DMS 273 treated with DMSO at 0.1 percent for 48 hours (cell line): ENCODE data around the gene POFUT2.

Experiments
- DNase-seq: peaks from one replicate; lab custom pipeline; 2025; lab: John Stamatoyannopoulos, UW

POFUT2 gene

DNA sequence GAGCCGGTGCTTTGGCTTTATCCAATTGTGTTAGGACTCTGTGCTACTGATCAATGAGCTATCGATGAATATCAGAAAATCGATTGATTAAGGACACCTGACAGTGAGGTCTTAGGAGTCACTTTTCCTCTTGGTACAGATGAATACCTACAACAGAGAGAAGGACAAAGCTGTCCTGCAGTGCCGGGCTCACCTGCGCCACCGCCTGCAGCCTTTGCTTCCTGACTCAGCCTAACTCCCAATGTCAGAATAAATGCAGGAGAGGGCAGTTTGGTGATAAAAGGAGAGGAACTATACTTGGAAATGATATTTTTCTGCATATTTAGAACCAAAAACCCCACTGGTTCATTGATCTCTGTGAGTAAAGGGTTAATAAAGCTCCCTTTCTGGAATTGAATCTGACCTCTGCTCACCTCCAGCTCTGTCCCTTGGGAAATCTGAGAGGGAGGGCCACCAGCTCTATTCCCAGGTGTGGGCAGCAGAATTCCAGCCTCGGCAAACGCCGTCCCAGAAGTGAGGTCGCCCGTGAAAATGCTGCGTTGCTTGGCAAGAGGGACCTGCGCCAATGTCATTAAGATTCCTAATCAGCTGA lies 39.3 kb downstream of the POFUT2 start:
- no peak for DNase-seq

DNA sequence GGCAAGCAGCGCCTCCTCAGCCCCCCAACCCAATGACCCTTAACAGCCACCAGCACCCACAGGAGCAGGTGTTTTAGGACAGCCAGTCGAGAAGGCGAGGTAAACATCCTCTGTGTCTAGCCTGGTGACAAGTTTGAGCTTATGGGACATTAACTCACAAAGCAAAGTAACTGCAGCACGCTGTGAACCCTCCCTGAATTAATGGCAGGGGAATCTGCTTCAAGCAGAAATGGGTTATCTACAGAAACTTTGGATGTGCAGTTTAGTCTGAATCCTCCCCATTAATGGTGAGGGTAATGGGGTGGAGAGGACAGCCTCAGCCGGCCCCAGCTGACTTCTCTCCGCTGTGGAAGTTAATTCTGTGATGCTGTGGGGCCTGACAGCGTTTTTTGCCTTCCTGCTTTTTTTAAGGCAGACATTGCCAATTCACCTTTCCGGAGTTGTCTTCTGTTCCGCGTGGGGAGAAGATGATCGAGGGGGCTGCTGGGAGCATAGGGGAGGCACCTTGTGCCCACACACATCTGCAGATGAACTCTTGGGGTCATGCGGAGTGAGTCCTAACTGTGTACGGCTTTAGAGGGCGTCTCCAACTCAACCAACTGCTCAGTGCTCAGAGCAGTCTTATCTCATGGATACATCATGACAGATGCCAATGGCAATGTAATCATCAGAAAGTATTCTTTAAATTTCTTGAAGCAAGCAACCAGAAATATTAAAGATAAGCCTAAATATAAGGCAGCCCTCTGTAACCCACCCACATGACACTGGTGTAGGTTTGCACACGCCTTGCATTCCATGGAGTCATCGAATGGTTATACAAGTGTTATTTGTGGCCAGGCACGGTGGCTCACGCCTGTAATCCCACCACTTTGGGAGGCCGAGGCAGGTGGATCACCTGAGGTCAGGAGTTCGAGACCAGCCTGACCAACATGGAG lies 41.0 kb downstream of the POFUT2 start:
- no peak for DNase-seq

DNA sequence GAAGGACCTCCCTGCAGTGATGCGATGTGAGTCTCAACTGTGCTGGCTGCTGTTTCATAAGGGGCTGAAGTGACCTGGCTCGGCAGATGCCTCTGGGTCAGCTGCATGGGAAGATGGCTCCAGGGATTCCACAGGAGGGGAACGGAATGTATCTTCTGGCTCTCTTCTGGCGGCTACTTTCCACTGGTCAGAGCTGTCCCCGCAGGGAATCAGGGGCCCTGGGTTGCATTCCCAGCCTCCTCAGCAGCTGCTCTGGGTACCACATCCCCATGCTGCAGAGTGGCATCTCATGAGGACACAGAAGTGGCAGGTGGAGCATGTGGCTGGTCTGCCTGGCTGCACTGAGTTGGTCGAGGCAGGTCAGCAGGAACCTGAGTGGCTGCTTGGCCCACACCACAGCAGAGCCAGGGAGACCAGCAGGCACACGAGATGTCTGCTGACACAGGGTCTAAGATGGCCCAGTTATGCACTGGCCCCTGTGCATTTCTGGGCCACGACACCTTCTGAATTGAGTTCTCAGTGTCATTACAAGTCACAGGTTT lies 42.8 kb downstream of the POFUT2 start:
- no peak for DNase-seq

DNA sequence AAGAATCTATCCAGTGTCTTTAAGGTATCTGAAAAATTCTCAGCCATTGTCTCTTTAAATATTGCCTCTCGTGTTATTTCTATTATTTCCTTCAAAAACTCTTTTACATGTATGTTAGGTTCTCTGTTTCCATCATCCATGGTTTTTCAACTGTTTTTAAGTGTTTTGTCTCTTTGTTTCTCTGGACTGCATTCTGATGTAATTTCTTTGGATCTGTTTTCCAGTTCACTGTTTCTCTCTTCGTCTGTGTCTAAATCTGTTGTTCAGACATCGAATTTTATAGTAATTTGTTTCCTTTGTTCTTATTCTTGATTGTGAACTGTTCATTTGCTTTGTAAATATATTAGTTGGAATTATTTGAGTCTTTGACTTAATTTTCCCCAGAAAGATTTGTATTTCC lies 44.1 kb downstream of the POFUT2 start:
- no peak for DNase-seq

DNA sequence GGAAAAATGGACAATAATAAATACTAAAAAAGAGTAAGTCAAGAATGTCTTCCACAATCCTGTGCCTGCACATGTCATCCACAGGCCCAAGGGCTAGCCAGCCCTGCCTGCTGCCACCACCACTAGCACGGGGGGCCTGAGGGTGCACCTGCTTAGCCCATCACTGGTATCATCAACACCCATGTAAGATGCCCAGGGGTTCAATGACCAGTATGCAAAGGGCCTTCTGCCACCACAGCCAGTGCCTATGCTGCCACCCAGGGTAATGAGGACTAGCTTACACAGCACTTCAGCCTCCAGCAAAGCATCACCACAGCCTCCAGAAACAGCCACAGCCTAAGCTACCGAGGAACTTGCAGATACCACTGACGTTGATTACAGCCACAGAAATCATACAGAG lies 46.3 kb downstream of the POFUT2 start:
- no peak for DNase-seq

DNA sequence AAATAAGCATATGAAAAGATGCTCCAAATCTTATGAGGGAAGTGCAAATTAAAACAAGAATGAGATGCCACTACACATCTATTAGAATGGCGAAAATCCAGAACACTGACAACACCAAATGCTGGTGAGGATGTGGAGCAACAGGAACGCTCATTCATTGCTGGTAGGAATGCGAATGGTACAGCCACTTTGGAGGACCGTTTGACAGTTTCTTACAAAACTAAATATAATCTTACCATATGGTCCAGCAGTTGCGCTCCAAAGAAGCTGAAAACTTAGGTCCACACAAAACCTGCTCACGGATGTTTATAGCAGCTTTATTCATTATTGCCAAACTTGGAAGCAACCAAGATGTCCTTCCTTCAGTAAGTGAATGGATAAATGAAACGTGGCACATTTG lies 50.3 kb downstream of the POFUT2 start:
- no peak for DNase-seq

DNA sequence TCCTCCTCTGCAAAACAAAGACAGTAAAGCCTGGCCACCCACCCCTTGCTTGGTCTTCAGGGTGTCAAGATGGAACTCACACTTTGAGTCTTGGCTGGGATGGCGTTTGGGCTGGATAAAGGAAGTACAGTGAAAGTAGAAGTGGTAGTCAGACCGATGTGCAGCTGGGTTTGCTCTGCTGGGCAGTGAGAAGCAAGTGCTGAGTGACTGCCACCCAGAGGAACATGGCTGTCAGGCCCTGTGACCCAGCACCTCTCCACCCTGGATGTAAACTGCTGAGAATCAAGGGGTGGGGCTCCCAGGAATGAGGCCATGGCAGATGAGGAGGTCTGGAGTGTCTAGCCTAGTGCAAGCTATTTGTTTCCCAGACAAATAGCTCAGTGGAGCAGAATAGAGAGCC lies 51.2 kb downstream of the POFUT2 start:
- no peak for DNase-seq

DNA sequence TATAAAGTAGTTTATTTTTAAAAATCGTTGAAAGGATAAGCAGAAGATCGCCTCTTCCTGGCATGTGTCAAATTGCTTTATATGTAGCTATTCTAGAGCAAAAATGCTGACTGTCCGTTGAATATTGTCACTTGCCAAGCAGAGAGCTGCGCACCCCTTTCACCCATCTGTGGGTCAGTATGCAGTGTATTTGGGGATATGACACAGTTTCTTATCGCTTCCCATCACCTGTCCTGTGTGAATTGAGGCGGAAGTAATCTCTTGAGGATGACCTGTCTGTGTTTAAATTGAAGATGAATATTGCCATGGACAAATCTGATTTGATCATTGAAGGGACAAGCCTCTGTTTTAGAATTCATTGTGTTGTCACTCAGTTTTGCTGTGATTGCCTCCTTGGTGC lies 52.2 kb downstream of the POFUT2 start:
- no peak for DNase-seq

DNA sequence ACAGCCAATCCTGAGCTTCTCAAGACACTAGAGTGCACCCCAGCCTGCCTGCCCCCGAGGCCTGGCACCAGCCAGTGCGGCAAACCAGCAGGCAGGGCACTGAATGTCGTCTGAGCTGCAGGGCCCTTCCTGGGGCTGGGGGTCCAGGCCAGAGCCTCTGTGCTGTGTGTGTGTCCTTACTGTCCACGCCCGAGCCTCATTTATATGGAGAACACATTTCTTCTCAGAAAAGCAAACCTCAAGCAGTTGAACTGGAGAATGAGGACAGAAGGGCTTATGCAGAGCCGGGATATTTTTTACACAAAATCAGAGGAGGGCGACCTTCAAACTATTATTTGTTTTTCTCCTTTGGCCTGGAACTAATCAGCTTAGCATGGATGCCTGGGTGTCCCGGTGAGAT lies 52.7 kb downstream of the POFUT2 start:
- no peak for DNase-seq

DNA sequence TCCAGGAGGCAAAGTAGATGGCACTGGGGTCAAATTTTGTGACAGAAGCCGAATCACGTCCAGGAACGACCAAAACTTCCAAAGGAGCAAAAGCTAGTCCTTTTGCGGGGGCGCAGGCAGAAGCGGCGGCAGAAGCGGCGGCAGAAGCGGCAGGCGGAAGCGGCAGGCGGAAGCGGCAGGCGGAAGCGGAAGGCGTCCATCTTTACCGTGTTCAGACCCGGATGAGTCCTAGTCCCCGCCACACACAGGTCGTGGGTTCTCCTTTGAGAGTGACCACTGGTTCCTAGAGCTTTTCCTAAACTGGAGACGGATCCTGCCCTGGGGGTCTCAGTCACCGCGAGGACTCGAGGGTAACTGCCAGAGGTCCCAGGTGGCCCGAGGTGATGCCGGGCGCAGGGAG lies 53.6 kb downstream of the POFUT2 start:
- no peak for DNase-seq

DNA sequence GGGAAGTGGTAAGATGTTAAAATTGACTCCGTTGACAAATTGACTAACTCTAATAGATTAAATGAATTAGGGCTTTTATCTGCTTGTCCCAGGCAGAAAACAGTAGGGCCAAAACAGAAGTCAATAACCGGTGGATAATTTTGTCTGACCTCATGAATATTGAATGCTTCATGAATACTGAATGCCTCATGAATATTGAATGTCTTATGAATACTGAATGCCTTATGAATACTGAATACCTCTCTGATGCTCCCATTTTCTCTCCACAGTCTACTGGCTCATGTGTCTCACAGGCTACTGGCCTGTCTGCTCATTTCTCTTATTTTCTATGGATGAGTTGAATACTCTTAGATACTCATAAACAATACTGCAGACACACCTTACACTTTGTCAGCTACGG lies 56.0 kb downstream of the POFUT2 start:
- no peak for DNase-seq

DNA sequence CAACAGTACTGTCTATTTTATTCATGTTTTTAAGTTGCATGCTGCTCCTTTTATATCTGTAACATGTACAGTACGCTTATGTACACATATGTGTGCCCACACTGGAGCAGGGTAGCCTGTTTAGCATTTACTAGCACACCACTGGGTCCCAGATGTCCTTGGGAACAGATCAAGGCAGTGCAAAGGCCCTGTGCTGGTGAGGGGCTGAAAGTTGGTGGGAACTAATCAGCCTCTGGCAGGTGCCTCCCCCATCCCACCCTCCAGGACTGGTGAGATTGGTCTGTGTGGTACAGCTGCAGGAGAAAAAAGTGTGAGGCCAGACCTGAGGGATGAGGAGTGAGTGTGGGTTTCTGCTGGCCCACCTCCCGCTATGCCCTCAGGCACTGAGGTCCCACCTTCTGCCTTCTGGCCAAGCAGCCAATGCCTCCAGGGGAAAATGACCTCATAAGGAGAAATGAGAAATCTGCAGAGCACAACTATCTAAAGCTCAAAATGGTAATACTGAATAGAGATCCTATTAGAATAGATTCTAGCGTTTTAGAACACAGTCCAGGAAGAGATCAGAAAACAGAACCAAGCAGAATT lies 58.9 kb downstream of the POFUT2 start:
- DNase-seq = no peak

DNA sequence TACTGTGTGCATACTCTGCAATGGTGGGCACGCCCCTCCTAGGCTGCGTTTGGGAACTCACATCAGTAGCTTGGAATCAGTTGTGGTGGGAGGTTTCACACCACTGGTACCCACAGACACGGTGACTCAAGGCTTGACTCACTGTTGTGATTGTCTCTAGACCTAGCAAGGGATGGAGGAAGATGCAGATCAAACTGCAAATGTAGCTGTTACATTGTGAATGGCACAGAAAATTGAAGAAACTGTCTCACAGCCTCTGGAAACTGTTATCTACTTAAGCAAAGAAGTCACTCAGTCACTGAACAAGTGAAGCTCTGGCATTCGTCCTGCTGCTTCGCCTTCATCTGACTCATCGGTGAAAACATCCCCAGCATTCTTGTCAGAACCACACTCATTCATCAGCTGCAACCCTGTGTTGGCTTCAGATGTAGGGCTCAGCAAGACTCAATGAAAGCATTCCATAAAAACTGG lies 59.5 kb downstream of the POFUT2 start:
- no peak for DNase-seq

DNA sequence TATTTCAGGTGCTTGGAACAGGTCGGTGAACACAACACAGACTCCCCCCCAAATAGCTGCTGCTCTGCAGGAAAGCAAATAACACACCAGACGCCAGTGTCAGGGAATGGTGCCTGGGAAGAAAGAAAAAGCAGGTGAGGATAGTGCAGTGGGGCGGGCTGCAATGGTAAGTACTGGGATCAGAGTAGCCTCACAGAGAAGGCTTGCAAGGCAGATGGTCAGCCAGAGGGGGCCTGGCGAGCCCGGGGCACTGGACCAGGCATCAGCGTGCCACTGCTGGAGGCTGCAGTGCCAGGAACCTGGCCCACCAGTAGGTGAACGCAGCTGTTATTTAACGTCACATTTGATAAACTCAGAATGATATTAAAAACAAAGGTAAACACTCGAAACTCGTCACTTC lies 60.0 kb downstream of the POFUT2 start:
- no peak for DNase-seq

DNA sequence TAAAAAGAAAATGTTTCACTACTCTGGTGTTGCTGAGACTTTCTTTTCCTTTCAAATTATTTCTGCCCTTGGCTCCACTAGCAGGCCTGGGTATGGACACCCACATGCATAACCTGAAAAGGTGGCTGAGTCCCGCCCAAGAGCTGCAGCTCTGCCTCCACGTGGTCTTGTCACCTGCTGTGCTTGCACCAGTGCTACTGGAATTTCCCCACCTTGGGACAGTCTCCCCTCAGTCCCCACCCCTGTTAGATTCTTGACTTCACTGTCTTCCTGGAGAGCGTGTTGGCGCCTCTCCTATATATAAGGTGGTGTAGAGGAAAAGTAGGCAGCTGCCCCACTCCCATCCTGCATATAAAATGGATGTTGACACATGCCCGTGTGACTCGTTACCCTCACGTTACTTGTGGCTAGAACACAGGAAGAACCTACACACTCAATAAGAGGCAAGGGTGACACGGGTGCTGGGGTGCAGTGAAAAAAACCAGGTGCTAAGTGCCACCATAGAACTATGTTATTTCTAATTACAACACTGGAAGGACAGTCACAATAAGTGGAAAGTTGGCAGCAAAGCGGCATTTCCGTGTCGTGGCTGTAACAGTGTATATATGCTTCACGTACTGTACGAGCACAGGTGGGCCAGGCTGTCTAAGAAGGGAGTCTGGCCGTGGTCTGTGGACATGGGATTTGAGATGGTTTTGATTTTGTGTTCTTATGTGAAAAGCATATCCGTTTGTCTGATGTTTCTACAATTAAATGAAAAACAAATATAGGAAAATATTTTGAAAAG lies 61.0 kb downstream of the POFUT2 start:
- DNase-seq = no peak

DNA sequence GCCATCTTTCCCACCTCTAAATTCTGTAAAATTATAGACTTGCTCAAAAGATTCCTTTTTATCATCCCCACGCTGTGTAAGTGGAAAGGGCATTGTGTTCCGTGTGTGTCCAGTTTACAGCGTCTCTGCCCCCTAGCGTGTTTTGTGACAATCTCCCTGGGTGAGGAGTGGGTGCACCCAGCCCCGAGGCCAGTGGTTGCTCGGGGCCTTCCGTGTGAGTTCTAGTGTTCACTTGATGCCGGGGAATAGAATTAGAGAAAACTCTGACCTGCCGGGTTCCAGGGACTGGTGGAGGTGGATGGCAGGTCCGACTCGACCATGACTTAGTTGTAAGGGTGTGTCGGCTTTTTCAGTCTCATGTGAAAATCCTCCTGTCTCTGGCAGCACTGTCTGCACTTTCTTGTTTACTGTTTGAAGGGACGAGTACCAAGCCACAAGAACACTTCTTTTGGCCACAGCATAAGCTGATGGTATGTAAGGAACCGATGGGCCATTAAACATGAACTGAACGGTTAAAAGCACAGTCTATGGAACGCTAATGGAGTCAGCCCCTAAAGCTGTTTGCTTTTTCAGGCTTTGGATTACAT lies 61.9 kb downstream of the POFUT2 start:
- DNase-seq = no peak

DNA sequence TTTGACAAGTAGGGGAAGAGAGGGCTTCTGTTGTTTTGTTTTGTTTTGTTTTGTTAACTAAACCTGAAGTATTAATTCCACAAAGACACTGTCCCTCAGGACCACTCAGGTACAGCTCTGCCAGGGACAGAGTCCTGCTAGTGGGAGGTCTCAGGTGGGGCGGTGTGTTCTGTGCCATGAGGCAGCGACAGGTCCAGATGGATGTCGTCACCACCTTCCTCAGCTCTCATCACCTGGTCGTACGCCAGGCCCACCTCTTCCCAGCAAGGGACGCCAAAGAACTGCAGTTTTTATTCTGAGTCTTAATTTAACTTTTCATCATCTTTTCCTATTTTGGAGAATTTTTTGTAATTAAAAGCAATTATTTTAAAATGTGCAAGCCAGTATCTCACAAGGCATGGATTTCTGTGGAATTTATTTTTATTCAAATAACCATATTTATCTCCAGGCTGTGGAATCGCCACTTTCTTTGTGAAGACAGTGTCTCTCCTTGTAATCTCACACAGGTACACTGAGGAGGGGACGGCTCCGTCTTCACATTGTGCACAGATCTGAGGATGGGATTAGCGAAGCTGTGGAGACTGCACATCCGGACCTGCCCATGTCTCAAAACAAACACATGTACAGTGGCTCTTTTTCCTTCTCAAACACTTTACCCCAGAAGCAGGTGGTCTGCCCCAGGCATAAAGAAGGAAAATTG lies 62.5 kb downstream of the POFUT2 start:
- no peak for DNase-seq

DNA sequence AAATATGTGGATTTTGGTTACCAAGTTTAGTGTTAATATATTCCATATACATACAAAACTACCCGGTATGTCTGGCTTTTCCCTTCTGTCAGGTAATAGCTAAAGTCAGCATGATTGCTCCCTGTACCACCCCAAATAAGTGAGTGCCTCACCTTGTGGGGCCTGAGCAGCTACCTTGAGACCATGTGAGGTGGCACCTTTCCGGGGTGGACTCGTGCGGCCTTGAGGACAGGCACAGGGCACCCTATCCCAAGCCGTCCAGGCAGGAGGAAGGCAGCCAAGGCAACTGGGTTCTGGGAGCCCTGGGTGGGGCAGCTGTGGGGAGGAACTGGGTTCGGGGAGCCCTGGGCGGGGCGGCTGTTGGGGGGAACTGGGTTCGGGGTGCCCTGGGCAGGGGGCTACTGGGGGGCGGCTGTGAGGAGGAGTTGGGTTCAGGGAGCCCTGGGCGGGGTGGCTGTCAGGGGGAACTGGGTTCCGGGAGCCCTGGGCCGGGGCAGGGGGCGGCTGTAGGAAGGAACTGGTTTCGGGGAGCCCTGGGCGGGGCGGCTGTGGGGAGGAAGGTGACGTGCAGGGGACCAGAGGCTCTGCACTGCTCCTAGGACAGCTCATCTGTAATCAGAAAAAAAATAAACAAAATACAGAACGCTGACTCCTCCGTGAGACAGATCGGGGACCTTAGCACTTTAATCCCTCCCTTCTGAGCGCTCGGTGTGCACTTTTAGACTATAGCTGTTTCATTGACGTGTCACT lies 63.3 kb downstream of the POFUT2 start:
- no peak for DNase-seq

DNA sequence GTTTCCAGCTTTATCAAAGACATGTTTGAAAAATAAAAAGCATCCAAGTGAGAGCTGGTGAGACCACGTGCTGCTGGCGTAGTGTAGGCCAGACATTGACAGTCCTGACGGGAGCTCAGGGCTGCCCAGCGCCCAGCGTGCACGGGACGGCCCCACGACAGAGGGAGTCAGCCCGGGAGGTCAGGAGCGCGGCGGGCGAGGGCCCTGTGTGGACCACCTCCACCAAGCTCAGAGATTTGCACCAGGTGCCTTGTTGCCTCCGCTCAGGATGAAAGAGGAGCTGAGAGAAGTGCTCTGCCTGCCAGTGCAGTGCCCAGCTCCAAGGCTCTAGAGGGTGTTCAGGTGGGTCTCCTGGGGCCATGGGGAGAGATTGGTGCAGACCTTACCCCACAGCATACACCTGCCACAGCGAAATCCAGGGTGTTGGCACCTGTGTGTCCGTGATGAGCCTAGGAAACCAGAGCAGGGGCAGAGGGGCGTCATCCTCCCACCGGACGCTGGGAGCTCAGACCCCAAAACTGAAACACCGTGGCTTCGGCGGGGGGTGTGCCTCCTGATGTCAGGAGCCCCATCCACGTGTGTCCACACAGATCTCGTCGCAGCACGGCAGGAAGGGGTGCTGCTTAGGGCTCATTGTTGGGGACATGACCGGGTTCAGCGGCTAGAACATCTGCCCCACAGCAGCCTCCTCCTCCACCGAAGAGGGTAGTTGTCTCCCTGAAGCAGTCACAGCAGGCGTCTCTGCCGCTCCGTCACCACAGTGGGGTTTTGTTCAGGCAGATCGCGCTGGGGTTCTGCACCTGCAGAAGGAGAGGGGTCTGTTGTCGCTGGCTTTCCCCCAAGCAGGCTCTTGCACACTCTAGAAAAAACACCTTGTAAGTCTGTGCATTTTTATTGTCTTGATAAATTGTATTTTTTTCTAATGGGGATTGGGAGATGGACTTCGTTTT lies 64.2 kb downstream of the POFUT2 start:
- DNase-seq = no peak
